Lung (tissue), 12 donors: Measurements from ENCODE around the gene TIE1. TPM values are rescaled to one million over a fixed set of nuclear protein-coding genes. Genes with fewer than 3 reads are reported as not detected.

Experiments
- ATAC-seq: fragments of 200-7000 bp; cut with Tn5 transposase; one replicate; pipeline ENCODE4 v1.9.1; 2020; ENCODE audit warnings: moderate number of reproducible peaks; ENCODE audit not compliant: insufficient read depth, low FRiP score
- DNase-seq, 3 donors: peaks; one replicate each; pipeline ENCODE4 v3.0.0-alpha.2; 2013 to 2017
- H3K27ac ChIP-seq, 2 donors: one replicate each; pipeline ENCODE4 v1.5.1; 2013; ENCODE audit warnings: mild to moderate bottlenecking in 2 of 2, moderate library complexity in 2 of 2, control low read depth in 1 of 2, inconsistent platforms in 1 of 2, low read depth in 1 of 2, low read length in 1 of 2
- H3K27me3 ChIP-seq, 3 donors: one replicate each; pipeline ENCODE4 v1.5.1; 2013; ENCODE audit warnings: low read length in 2 of 3; ENCODE audit not compliant: control insufficient read depth in 3 of 3, insufficient read depth in 3 of 3
- H3K36me3 ChIP-seq, 4 donors: one replicate each; pipeline ENCODE4 v1.5.1; 2013; ENCODE audit warnings: low read length in 4 of 4, mild to moderate bottlenecking in 1 of 4, moderate library complexity in 1 of 4; ENCODE audit not compliant: control insufficient read depth in 4 of 4, insufficient read depth in 4 of 4
- H3K4me1 ChIP-seq, 5 donors: one replicate each; pipeline ENCODE4 v1.5.1; 2013; ENCODE audit warnings: low read length in 5 of 5, mild to moderate bottlenecking in 2 of 5, moderate library complexity in 1 of 5; ENCODE audit not compliant: control insufficient read depth in 5 of 5, insufficient read depth in 5 of 5
- H3K4me3 ChIP-seq: one replicate; pipeline ENCODE4 v1.5.1; 2013; ENCODE audit warnings: mild to moderate bottlenecking, control low read depth, moderate library complexity
- H3K9ac ChIP-seq, 2 donors: one replicate each; pipeline ENCODE4 v1.5.1; 2013; ENCODE audit warnings: low read length in 2 of 2, control low read depth in 1 of 2; ENCODE audit not compliant: insufficient read depth in 1 of 2
- H3K9me3 ChIP-seq, 4 donors: one replicate each; pipeline ENCODE4 v1.5.1; 2013; ENCODE audit warnings: low read length in 3 of 4, mild to moderate bottlenecking in 1 of 4, moderate library complexity in 1 of 4; ENCODE audit not compliant: control insufficient read depth in 4 of 4, insufficient read depth in 3 of 4
- CTCF ChIP-seq: IDR thresholded peaks from 2 replicates; pipeline ENCODE4 v1.5.1; 2012; ENCODE audit warnings: mild to moderate bottlenecking; ENCODE audit errors: control extremely low read depth, extremely low read depth
- WGBS, 2 donors: extraction: QIAGEN DNeasy Blood & Tissue Kit; methylation state at CpG; one replicate each; pipeline ENCODE4 v1.1.7; 2013; 5-methylcytosine and 5-hydroxymethylcytosine counted together
- polyA plus RNA-seq, 2 donors: library from polyadenylated mRNA; stranded (reverse); fragments of 200-250 nt; gene quantifications; one replicate each; pipeline ENCODE4 v1.2.1, GENCODE V29; 2013
- total RNA-seq, 2 donors: library from RNA; depleted of rRNA in 1 of 2; stranded (reverse); fragments of >200 nt in 1 of 2; gene quantifications; one replicate each; pipeline ENCODE4 v1.2.1, GENCODE V29; 2014 to 2021
- donor health status: control.
- donor health status: control.
- donor health status: Bipolar disorder and iron deficiency.
- donor health status: healthy.
- donor health status: DM: yes; HTN: yes; CAD: no.

Gene TIE1
- total and polyA plus RNA-seq, 4 donors = 20.5 to 133 (median 42.1) TPM

- H3K4me3 ChIP-seq = no peak overlapping the region
- 64 to 83% methylated on average over 3 of the region's 3 CpGs for WGBS, 2 donors
- no peaks in the 10 kb centered on the region for H3K36me3 ChIP-seq
- TF ChIP-seq CTCF = no peak
- no peak for ATAC-seq
- no peak overlapping the region for H3K9ac ChIP-seq
- H3K9me3 ChIP-seq = no peaks in the 10 kb centered on the region
- no peaks in the 10 kb centered on the region for H3K27me3 ChIP-seq
- H3K4me1 ChIP-seq = peaks cover 0 to 6% (median 0%) of the 10 kb centered on the region in 5 donors
- no peak for DNase-seq
- peak overlapping the region in 1 of 2 donors; percentile 33 for H3K27ac ChIP-seq
Observed at GRCh38 chr1:43284065-43284464, 16.7 kb upstream of the TIE1 start.

GRCh38 chr1:43284546-43285110 is 16.2 kb upstream of the TIE1 start:
- no peaks in the 10 kb centered on the region for H3K27me3 ChIP-seq
- no peaks in the 10 kb centered on the region for H3K36me3 ChIP-seq
- no peak overlapping the region for H3K4me3 ChIP-seq
- H3K27ac ChIP-seq = peak overlapping the region in 1 of 2 donors; percentile 33
- WGBS, 2 donors = 68 to 81% methylated on average over 12 of the region's 12 CpGs
- ATAC-seq (no peak), DNase-seq (no peak)
- peak overlapping the region in 1 of 2 donors; percentile 59 for H3K9ac ChIP-seq
- peaks cover 0 to 6% (median 0%) of the 10 kb centered on the region in 5 donors for H3K4me1 ChIP-seq
- no peaks in the 10 kb centered on the region for H3K9me3 ChIP-seq
- no peak for TF ChIP-seq CTCF

GRCh38 chr1:43285269-43285990 is 15.4 kb upstream of the TIE1 start, which contains the start of gene C1orf210:
TSS of gene C1orf210 (minus strand) at chr1:43285581. CDS start at chr1:43283270, 2,311 bp downstream.
- Histone ChIP-seq H3K36me3 (no peaks in the 10 kb centered on the region), H3K9me3 (no peaks in the 10 kb centered on the region), H3K27me3 (no peaks in the 10 kb centered on the region), H3K4me1 (peaks cover 0 to 5% (median 0%) of the 10 kb centered on the region in 5 donors), H3K4me3 (peak within 1 kb of the TSS; percentile 29), H3K9ac (peak within 1 kb of the TSS in 1 of 2 donors; percentile 59), H3K27ac (peak within 1 kb of the TSS in 1 of 2 donors; percentile 52)
- peak; percentile 87 for ATAC-seq
- peak; percentile 42 to 75 (median 75) for DNase-seq
- 59 to 75% methylated on average over 19 of the region's 19 CpGs for WGBS, 2 donors
- TF ChIP-seq CTCF = no peak
